Smooth muscle cell (in vitro differentiated cells): ENCODE results near the gene LINGO3. TPM values are rescaled to one million over a fixed set of nuclear protein-coding genes. Genes with fewer than 3 reads are reported as not detected.
A peak's percentile ranks its signal among the peaks of the same experiment; 100 is the strongest.

ENCODE experiments used
- DNase-seq: peaks from one replicate; lab custom pipeline; 2025; ENCODE audit not compliant: unreplicated experiment; lab: John Stamatoyannopoulos, UW
- H2AFZ ChIP-seq: fragments of 200-600 bp; sonication (generic); 2 replicates; pipeline ENCODE4 v1.6.0; 2016; ENCODE audit warnings: antibody characterized with exemption, low read depth, mild to moderate bottlenecking
- H3F3A ChIP-seq: fragments of 200-600 bp; sonication (generic); 2 replicates; pipeline ENCODE4 v1.6.0; 2017; ENCODE audit warnings: antibody characterized with exemption, low read depth
- H3K27ac ChIP-seq: fragments of 200-600 bp; sonication (generic); 2 replicates; pipeline ENCODE4 v1.5.1; 2016; ENCODE audit warnings: low read depth, mild to moderate bottlenecking
- H3K27me3 ChIP-seq: fragments of 200-600 bp; sonication (generic); 2 replicates; pipeline ENCODE4 v1.6.1; 2016; ENCODE audit warnings: low read depth, mild to moderate bottlenecking
- H3K36me3 ChIP-seq: fragments of 200-600 bp; sonication (generic); 2 replicates; pipeline ENCODE4 v1.5.1; 2016; ENCODE audit warnings: low read depth
- H3K4me1 ChIP-seq: fragments of 200-600 bp; sonication (generic); 2 replicates; pipeline ENCODE4 v1.5.1; 2016; ENCODE audit warnings: low read depth
- H3K4me2 ChIP-seq: fragments of 200-600 bp; sonication (generic); 2 replicates; pipeline ENCODE4 v1.6.0; 2016; ENCODE audit warnings: mild to moderate bottlenecking
- H3K4me3 ChIP-seq: fragments of 200-600 bp; sonication (generic); 2 replicates; pipeline ENCODE4 v1.5.1; 2016; ENCODE audit warnings: mild to moderate bottlenecking
- H3K79me2 ChIP-seq: fragments of 200-600 bp; sonication (generic); 2 replicates; pipeline ENCODE4 v1.6.0; 2016; ENCODE audit warnings: low read depth, mild to moderate bottlenecking
- H3K9ac ChIP-seq: fragments of 200-600 bp; sonication (generic); 2 replicates; pipeline ENCODE4 v1.6.0; 2016; ENCODE audit warnings: low read depth
- H3K9me3 ChIP-seq: fragments of 200-600 bp; sonication (generic); replicated peaks from 2 replicates; pipeline ENCODE4 v1.5.1; 2016; ENCODE audit warnings: low read depth
- H4K20me1 ChIP-seq: fragments of 200-600 bp; sonication (generic); 2 replicates; pipeline ENCODE4 v1.6.0; 2016; ENCODE audit warnings: low read depth
- CTCF ChIP-seq: fragments of 200-600 bp; sonication (generic); IDR thresholded peaks from 2 replicates; pipeline ENCODE4 v1.5.1; 2017; ENCODE audit warnings: borderline replicate concordance, mild to moderate bottlenecking, antibody characterized with exemption; ENCODE audit not compliant: insufficient read depth, poor library complexity, severe bottlenecking
- WGBS: methylation state at CpG from one replicate; pipeline ENCODE4 v1.1.7; 2016; ENCODE audit warnings: low lambda C conversion rate; 5-methylcytosine and 5-hydroxymethylcytosine counted together
- polyA plus RNA-seq: library from polyadenylated mRNA; unstranded; fragments of >200 nt; fragmentation: Nextera tagmentation; extraction: Ambion mirVana; gene quantifications from 2 replicates; pipeline ENCODE4 v1.2.1, GENCODE V29; 2016
- total RNA-seq: library from RNA; depleted of rRNA; stranded (reverse); fragments of >200 nt; gene quantifications from 2 replicates; pipeline ENCODE4 v1.2.3, GENCODE V29; 2014

LINGO3 gene
- total and polyA plus RNA-seq, 2 experiments from 2014 or later, result 0.31 TPM; not detected in 1

- WGBS, result 1% methylated on average over 85 of the region's 89 CpGs
- H3K4me2 ChIP-seq, result peak within 1 kb of the TSS; percentile 98
- H3K4me1 ChIP-seq, result peaks cover 28% of the 10 kb centered on the region
- H3K79me2 ChIP-seq, result peaks cover 74% of the 10 kb centered on the region
- peak; percentile 65 for DNase-seq
- TF ChIP-seq CTCF, result no peak
- peak within 1 kb of the TSS; percentile 97 for H3K4me3 ChIP-seq
- no peaks in the 10 kb centered on the region for H3K9me3 ChIP-seq
- peak within 1 kb of the TSS; percentile 89 for H3K9ac ChIP-seq
- H2AFZ ChIP-seq, result peak within 1 kb of the TSS; percentile 89
- H3K27me3 ChIP-seq, result no peaks in the 10 kb centered on the region
- H3K27ac ChIP-seq, result peak within 1 kb of the TSS; percentile 79
- H4K20me1 ChIP-seq, result peaks cover 41% of the 10 kb centered on the region
- H3F3A ChIP-seq, result no peaks in the 10 kb centered on the region
- H3K36me3 ChIP-seq, result no peaks in the 10 kb centered on the region
Observed at GRCh38 chr19:2328401-2329148, 20.6 kb upstream of the LINGO3 start, which contains the start of the genes LSM7 and SPPL2B. Gene LSM7 (minus strand): TSS chr19:2328586. CDS start chr19:2328566, 20 bp downstream. Gene SPPL2B (plus strand): TSS chr19:2328684. CDS start chr19:2328710, 26 bp downstream.

- Histone ChIP-seq H3K27ac (peak overlapping the region; percentile 79), H3K9me3 (no peaks in the 10 kb centered on the region), H3K4me3 (peak overlapping the region; percentile 97), H3K27me3 (no peaks in the 10 kb centered on the region), H3K36me3 (no peaks in the 10 kb centered on the region), H3K4me2 (peak overlapping the region; percentile 98), H3K4me1 (peaks cover 28% of the 10 kb centered on the region), H4K20me1 (peaks cover 36% of the 10 kb centered on the region), H2AFZ (peak overlapping the region; percentile 89), H3K9ac (peak overlapping the region; percentile 89), H3K79me2 (peaks cover 70% of the 10 kb centered on the region), H3F3A (no peaks in the 10 kb centered on the region)
- TF ChIP-seq CTCF, result no peak
- WGBS, result 2% methylated on average over 18 of the region's 18 CpGs
- DNase-seq, result no peak
Observed at GRCh38 chr19:2327773-2328400, 19.9 kb upstream of the LINGO3 start.

GRCh38 chr19:2326699-2327360 is 18.9 kb upstream of the LINGO3 start:
- no peak for DNase-seq
- Histone ChIP-seq H3K27me3 (no peaks in the 10 kb centered on the region), H4K20me1 (peaks cover 30% of the 10 kb centered on the region), H3K4me3 (peak overlapping the region; percentile 97), H3K79me2 (peaks cover 61% of the 10 kb centered on the region), H3K9ac (no peak overlapping the region), H3K9me3 (no peaks in the 10 kb centered on the region), H3K36me3 (no peaks in the 10 kb centered on the region), H3K27ac (peak overlapping the region; percentile 79), H3K4me1 (peaks cover 28% of the 10 kb centered on the region), H3K4me2 (peak overlapping the region; percentile 98), H3F3A (no peaks in the 10 kb centered on the region), H2AFZ (no peak overlapping the region)
- no peak for TF ChIP-seq CTCF
- WGBS, result 91% methylated on average over 16 of the region's 16 CpGs
